H1 (cell line): ENCODE results near the gene LDLRAP1. TPM values are rescaled to one million over a fixed set of nuclear protein-coding genes. Genes with fewer than 3 reads are reported as not detected.

Source experiments
- CTCF ChIA-PET: fragments of 300-600 bp; sonication (Branson Sonifier 250); formaldehyde crosslinking; loops from one replicate; lab custom pipeline; 2021; ENCODE audit not compliant: partially characterized antibody; lab: Charles Lee
- POLR2A ChIA-PET: fragments of 300-600 bp; sonication (Branson Sonifier 250); formaldehyde crosslinking; loops from one replicate; lab custom pipeline; 2021; ENCODE audit warnings: inconsistent platforms; ENCODE audit not compliant: partially characterized antibody; lab: Charles Lee
- DNase-seq, 2 experiments: peaks; one replicate each; pipeline versions ENCODE4 v3.0.0 to v3.0.0-alpha.2; 2010 to 2022; ENCODE audit warnings: low spot score in 2 of 2, low read depth in 1 of 2, mixed read lengths in 1 of 2
- FAIRE-seq: peaks from 2 replicates; lab custom pipeline; 2011; peaks lifted over from hg19 to GRCh38; lab: Jason Lieb, UNC
- H2AFZ ChIP-seq: 2 replicates; pipeline ENCODE4 v1.8.1; 2012; ENCODE audit warnings: low read length, inconsistent platforms
- H2AK5ac ChIP-seq: 2 replicates; pipeline ENCODE4 v1.6.1; 2013; ENCODE audit warnings: low read depth, low read length
- H2BK120ac ChIP-seq: replicated peaks from 2 replicates; pipeline ENCODE3; 2013; ENCODE audit warnings: low read depth, low read length, inconsistent platforms
- H2BK12ac ChIP-seq: 2 replicates; pipeline ENCODE4 v1.6.1; 2013; ENCODE audit warnings: low read depth, low read length
- H2BK15ac ChIP-seq: 2 replicates; pipeline ENCODE4 v1.6.1; 2013; ENCODE audit warnings: low read length
- H2BK20ac ChIP-seq: 2 replicates; pipeline ENCODE4 v1.6.1; 2013; ENCODE audit warnings: low read length
- H2BK5ac ChIP-seq: 2 replicates; pipeline ENCODE4 v1.6.1; 2013; ENCODE audit warnings: low read depth, low read length
- H3K14ac ChIP-seq: 2 replicates; pipeline ENCODE4 v1.6.1; 2013; ENCODE audit warnings: inconsistent platforms; ENCODE audit not compliant: insufficient read length
- H3K18ac ChIP-seq: 2 replicates; pipeline ENCODE4 v1.6.1; 2013; ENCODE audit warnings: low read length; ENCODE audit errors: extremely low read depth
- H3K23ac ChIP-seq: 2 replicates; pipeline ENCODE4 v1.6.1; 2013; ENCODE audit warnings: inconsistent platforms; ENCODE audit not compliant: insufficient read length
- H3K23me2 ChIP-seq: 2 replicates; pipeline ENCODE4 v1.6.1; 2013; ENCODE audit warnings: low read depth, low read length
- H3K27ac ChIP-seq: 2 replicates; pipeline ENCODE4 v1.6.1; 2011; ENCODE audit warnings: low read depth, low read length, inconsistent platforms
- H3K27me3 ChIP-seq, 4 experiments: replicated peaks in 1 of 4; 1 replicate in 1 of 4; 2 replicates in 3 of 4; pipeline versions ENCODE4 v1.6.1 to v1.8.1; 2011 to 2013; ENCODE audit warnings: low read length in 3 of 4, mild to moderate bottlenecking in 3 of 4, inconsistent platforms in 2 of 4, mixed read lengths in 2 of 4, moderate library complexity in 1 of 4; ENCODE audit not compliant: control insufficient read depth in 3 of 4, insufficient read depth in 3 of 4; ENCODE audit errors: extremely low read depth in 1 of 4
- H3K36me3 ChIP-seq, 4 experiments: 2 replicates each; pipeline versions ENCODE4 v1.6.1 to v1.8.1; 2011 to 2013; ENCODE audit warnings: mild to moderate bottlenecking in 4 of 4, low read length in 3 of 4, moderate library complexity in 2 of 4, control low read depth in 1 of 4, inconsistent platforms in 1 of 4; ENCODE audit not compliant: insufficient read depth in 4 of 4, control insufficient read depth in 2 of 4
- H3K4ac ChIP-seq: replicated peaks from 2 replicates; pipeline ENCODE3; 2013; ENCODE audit warnings: low read length, low read depth, mixed read lengths, inconsistent platforms; ENCODE audit not compliant: insufficient read length
- H3K4me1 ChIP-seq, 4 experiments: replicated peaks in 1 of 4; 1 replicate in 1 of 4; 2 replicates in 3 of 4; pipeline versions ENCODE4 v1.6.1 to v1.8.1; 2011 to 2013; ENCODE audit warnings: low read length in 3 of 4, inconsistent platforms in 2 of 4, mixed read lengths in 1 of 4; ENCODE audit not compliant: insufficient read depth in 4 of 4, control insufficient read depth in 3 of 4
- H3K4me2 ChIP-seq, 2 experiments: 2 replicates each; pipeline versions ENCODE4 v1.6.1 to v1.8.1; 2011 to 2013; ENCODE audit warnings: low read depth in 2 of 2, low read length in 2 of 2, control low read depth in 1 of 2, inconsistent platforms in 1 of 2, mild to moderate bottlenecking in 1 of 2; ENCODE audit not compliant: insufficient read depth in 1 of 2
- H3K4me3 ChIP-seq, 4 experiments: fragments of 200-600, 300-600 bp in 1 of 4; sonication (generic), shearing (Covaris generic), sonication (Bioruptor Twin) in 1 of 4; 2 replicates each; pipeline versions ENCODE4 v1.5.1 to v1.8.1; 2011 to 2016; ENCODE audit warnings: low read length in 4 of 4, low read depth in 3 of 4, control low read depth in 2 of 4, inconsistent platforms in 2 of 4, mild to moderate bottlenecking in 2 of 4, mixed read lengths in 1 of 4, moderate library complexity in 1 of 4; ENCODE audit not compliant: insufficient read depth in 2 of 4; ENCODE audit errors: extremely low read depth in 1 of 4
- H3K56ac ChIP-seq: replicated peaks from 2 replicates; pipeline ENCODE3; 2013; ENCODE audit warnings: low read depth, mild to moderate bottlenecking, mixed read lengths, low read length, inconsistent platforms; ENCODE audit not compliant: insufficient read length
- H3K79me1 ChIP-seq: 2 replicates; pipeline ENCODE4 v1.6.1; 2013; ENCODE audit warnings: low read depth, low read length, control low read depth
- H3K79me2 ChIP-seq, 2 experiments: 2 replicates each; pipeline versions ENCODE4 v1.6.1 to v1.8.1; 2012 to 2013; ENCODE audit warnings: low read length in 2 of 2, mild to moderate bottlenecking in 2 of 2, inconsistent platforms in 1 of 2; ENCODE audit not compliant: insufficient read depth in 2 of 2, control insufficient read depth in 1 of 2
- H3K9ac ChIP-seq, 4 experiments: replicated peaks in 1 of 4; 1 replicate in 1 of 4; 2 replicates in 3 of 4; pipeline versions ENCODE4 v1.6.1 to v1.8.1; 2011 to 2013; ENCODE audit warnings: low read depth in 3 of 4, low read length in 3 of 4, control low read depth in 2 of 4, mild to moderate bottlenecking in 2 of 4, moderate library complexity in 2 of 4, inconsistent platforms in 1 of 4; ENCODE audit errors: extremely low read depth in 1 of 4
- H3K9me3 ChIP-seq, 2 experiments: 2 replicates each; pipeline versions ENCODE4 v1.6.1 to v1.8.1; 2012 to 2013; ENCODE audit warnings: mild to moderate bottlenecking in 2 of 2, moderate library complexity in 2 of 2, control low read depth in 1 of 2, inconsistent platforms in 1 of 2, low read depth in 1 of 2, low read length in 1 of 2, mixed read lengths in 1 of 2; ENCODE audit not compliant: insufficient read depth in 2 of 2
- H4K20me1 ChIP-seq, 2 experiments: replicated peaks in 1 of 2; 2 replicates each; pipeline versions ENCODE3 to v1.8.1; 2011 to 2013; ENCODE audit warnings: inconsistent platforms in 2 of 2, low read length in 2 of 2, mild to moderate bottlenecking in 1 of 2; ENCODE audit not compliant: insufficient read depth in 2 of 2, control insufficient read depth in 1 of 2
- H4K5ac ChIP-seq: 2 replicates; pipeline ENCODE4 v1.6.1; 2013; ENCODE audit warnings: low read length, low read depth, mixed read lengths, inconsistent platforms; ENCODE audit not compliant: insufficient read length
- H4K8ac ChIP-seq: 2 replicates; pipeline ENCODE4 v1.8.0; 2013; ENCODE audit warnings: mild to moderate bottlenecking, moderate library complexity, low read length, inconsistent platforms; ENCODE audit not compliant: insufficient read depth; ENCODE audit errors: extremely low read depth
- H4K91ac ChIP-seq: replicated peaks from 2 replicates; pipeline ENCODE3; 2013; ENCODE audit warnings: low read length, mixed read lengths, inconsistent platforms; ENCODE audit not compliant: insufficient read length
- CTBP2 ChIP-seq: IDR thresholded peaks from 2 replicates; pipeline ENCODE4 v1.7.0; 2011; ENCODE audit warnings: borderline replicate concordance, mild to moderate bottlenecking, moderate library complexity, mixed read lengths, low read length; ENCODE audit not compliant: insufficient read depth, insufficient read length
- EGR1 ChIP-seq: IDR thresholded peaks from 2 replicates; pipeline ENCODE4 v1.6.1; 2011; ENCODE audit warnings: low read depth, low read length, borderline replicate concordance
- EP300 ChIP-seq, 2 experiments: IDR thresholded peaks; 1 replicate in 1 of 2; 2 replicates in 1 of 2; pipeline ENCODE4 v1.6.1; 2011 to 2012; ENCODE audit warnings: low read depth in 2 of 2, low read length in 2 of 2, mild to moderate bottlenecking in 2 of 2, borderline replicate concordance in 1 of 2, inconsistent platforms in 1 of 2, moderate library complexity in 1 of 2
- GTF2F1 ChIP-seq: IDR thresholded peaks from 2 replicates; pipeline ENCODE4 v1.6.1; 2012; ENCODE audit warnings: low read depth, low read length, improper control_type of control experiment, borderline replicate concordance
- HDAC6 ChIP-seq: IDR thresholded peaks from one replicate; pipeline ENCODE4 v1.7.1; 2012; ENCODE audit warnings: low read depth, mild to moderate bottlenecking, inconsistent platforms, low read length, moderate library complexity
- JUND ChIP-seq: IDR thresholded peaks from 2 replicates; pipeline ENCODE4 v1.6.1; 2011; ENCODE audit warnings: mild to moderate bottlenecking, improper control_type of control experiment, low read length
- SIN3A ChIP-seq, 2 experiments: IDR thresholded peaks in 1 of 2; conservative IDR thresholded peaks in 1 of 2; 2 replicates each; pipeline ENCODE4 v1.6.1; 2011 to 2012; ENCODE audit warnings: low read length in 2 of 2, improper control_type of control experiment in 1 of 2, low read depth in 1 of 2, mild to moderate bottlenecking in 1 of 2
- TBP ChIP-seq: IDR thresholded peaks from 2 replicates; pipeline ENCODE4 v1.6.1; 2011; ENCODE audit warnings: low read depth, low read length, improper control_type of control experiment
- YY1 ChIP-seq: IDR thresholded peaks from 2 replicates; pipeline ENCODE4 v1.6.1; 2011; ENCODE audit warnings: low read depth, mild to moderate bottlenecking, low read length
- WGBS, 2 experiments: shearing (Covaris generic) in 1 of 2; methylation state at CpG; one replicate each; pipeline versions ENCODE4 v1.1.6 to v1.1.7; 2013 to 2015; ENCODE audit warnings: low lambda C conversion rate in 2 of 2, mixed read lengths in 2 of 2, inconsistent platforms in 1 of 2, low coverage in 1 of 2, missing lambda C conversion rate in 1 of 2; ENCODE audit not compliant: insufficient replicate concordance in 2 of 2, insufficient coverage in 1 of 2, insufficient read length in 1 of 2; ENCODE audit errors: extremely low coverage in 1 of 2, missing lambda C conversion rate in 1 of 2; 5-methylcytosine and 5-hydroxymethylcytosine counted together
- polyA plus RNA-seq, 7 experiments: library from polyadenylated mRNA; depleted of rRNA in 3 of 7; stranded (reverse) in 5 of 7; unstranded in 2 of 7; fragments of >200 nt in 5 of 7; fragments of 200-250 nt in 2 of 7; gene quantifications; 1 replicate in 5 of 7; 2 replicates in 1 of 7; 4 replicates in 1 of 7; pipeline versions ENCODE4 v1.2.1 to v1.2.3, GENCODE V29; 2011 to 2013; ENCODE audit warnings: missing spikeins in 2 of 7, mixed read lengths in 2 of 7
- total RNA-seq: library from RNA; stranded (reverse); fragmentation: NEBNext Ultra II Directional; extraction: Animal tissue kit (Norgen Biotek cat#: 25700); gene quantifications from 2 replicates; pipeline ENCODE4 v1.2.1, GENCODE V29; 2021
- TF ChIP-seq, protein P1 (sequence below): IDR thresholded peaks from 2 replicates; pipeline ENCODE4 v1.6.1; 2011; ENCODE audit warnings: low read depth, mild to moderate bottlenecking, low read length; ENCODE audit not compliant: insufficient read depth

LDLRAP1 gene
- total and polyA plus RNA-seq, 2 of the 8 experiments (the other 6 are each of a cell fraction or from before 2014, with no cell fraction given) = 12.8 to 13.2 TPM

DNA sequence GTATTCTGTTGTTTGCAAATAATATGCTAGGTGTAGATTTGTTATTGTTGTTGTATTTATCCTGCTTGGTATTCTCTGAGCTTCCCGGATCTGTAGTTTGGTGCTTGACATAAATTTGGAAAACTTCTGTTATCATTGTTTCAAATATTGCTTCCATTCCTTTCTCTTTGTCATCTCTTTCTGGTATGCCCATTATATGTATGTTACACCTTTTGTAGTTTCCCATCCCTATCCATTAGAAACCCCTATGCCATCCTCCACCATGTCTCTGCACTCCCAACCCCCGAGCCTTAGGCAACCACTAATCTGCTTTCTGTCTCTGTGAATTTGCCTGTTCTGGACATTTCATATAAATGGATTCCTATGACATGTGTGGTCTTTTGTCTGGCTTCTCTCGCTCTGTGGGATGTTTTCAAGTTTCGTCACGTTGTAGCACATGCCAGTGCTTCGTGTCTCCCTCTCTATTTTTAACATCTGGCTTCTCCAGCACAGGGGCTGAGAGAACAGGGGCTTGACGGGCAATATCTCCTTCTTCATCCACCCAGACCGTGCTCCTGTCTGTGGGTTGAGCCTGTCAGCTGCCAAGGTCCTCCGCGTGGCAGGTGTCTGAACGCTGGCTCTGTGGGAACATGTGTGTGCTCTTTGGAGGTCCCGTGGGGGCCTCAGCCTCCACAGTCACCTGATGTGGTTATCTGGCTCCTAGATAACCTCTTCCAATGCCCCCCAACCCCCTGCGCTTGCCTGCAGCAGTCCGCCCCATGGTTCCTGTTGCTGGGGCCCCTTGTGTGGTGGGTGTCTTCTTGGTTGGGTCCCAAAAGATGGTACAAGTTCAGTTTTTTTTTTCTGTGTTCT, 40.3 kb downstream of the LDLRAP1 start:
- 91% methylated on average over 14 of the region's 14 CpGs; no CpG with 5 or more reads in 1 of the 2 experiments for WGBS, 2 experiments
- FAIRE-seq (no peak), DNase-seq (no peak)
- ChIA-PET POLR2A (no interaction called here), CTCF (interaction anchor here (0.6 to 9.6 kb wide), 5 partner anchors 12 to 226 kb away, joined by 3 to 92 read pairs (median 3); no protein-coding TSS in a partner anchor)
- H2BK120ac ChIP-seq = no peak overlapping the region
- H3K4me2 ChIP-seq = no peak overlapping the region
- H3K14ac ChIP-seq = no peak overlapping the region
- no peak overlapping the region for H3K4me3 ChIP-seq
- no peak overlapping the region for H4K91ac ChIP-seq
- no peak overlapping the region for H2BK20ac ChIP-seq
- H4K20me1 ChIP-seq = peaks cover 0 to 2% of the 10 kb centered on the region in 2 experiments
- H2BK5ac ChIP-seq = no peak overlapping the region
- H4K5ac ChIP-seq = no peak overlapping the region
- peaks cover 0 to 24% (median 14%) of the 10 kb centered on the region in 4 experiments; a peak in 6 of 7 replicates for H3K4me1 ChIP-seq
- 0 out of 2 replicates have a peak overlapping the region, but pooled peaks have one; percentile 27 for H2BK12ac ChIP-seq
- no peak overlapping the region for H3K56ac ChIP-seq
- H3K79me2 ChIP-seq = no peaks in the 10 kb centered on the region
- H3K9me3 ChIP-seq = no peaks in the 10 kb centered on the region
- H2AFZ ChIP-seq = no peak overlapping the region
- H3K27ac ChIP-seq = no peak overlapping the region
- H3K4ac ChIP-seq = no peak overlapping the region
- H3K9ac ChIP-seq = no peak overlapping the region
- no peaks in the 10 kb centered on the region for H3K79me1 ChIP-seq
- no peak overlapping the region for H2BK15ac ChIP-seq
- no peaks in the 10 kb centered on the region for H3K36me3 ChIP-seq
- peaks cover 5% of the 10 kb centered on the region; the same call in 1 of the 2 replicates for H3K23me2 ChIP-seq
- H3K27me3 ChIP-seq = no peaks in the 10 kb centered on the region; a peak in 2 of 7 replicates
- no peak overlapping the region for H3K18ac ChIP-seq
- 0 out of 2 replicates have a peak overlapping the region, but pooled peaks have one; percentile 39 for H2AK5ac ChIP-seq
- H4K8ac ChIP-seq = no peak overlapping the region
- H3K23ac ChIP-seq = no peak overlapping the region
- TF ChIP-seq SIN3A (conservative IDR thresholded peaks at IDR 0.05 in 1 of 2, IDR thresholded peaks at IDR 0.05 in 1 of 2; ENCODE audit: low read depth in 1 of 2, low read length in 2 of 2) (no peak), EGR1 (no peak), HDAC6 (no peak), JUND (no peak), TBP (no peak), GTF2F1 (no peak), EP300 (IDR thresholded peaks at IDR 0.05; ENCODE audit: borderline replicate concordance in 1 of 2, low read depth in 2 of 2, low read length in 2 of 2) (no peak), YY1 (no peak), CTBP2 (no peak)
- TF ChIP-seq, protein P1, sequence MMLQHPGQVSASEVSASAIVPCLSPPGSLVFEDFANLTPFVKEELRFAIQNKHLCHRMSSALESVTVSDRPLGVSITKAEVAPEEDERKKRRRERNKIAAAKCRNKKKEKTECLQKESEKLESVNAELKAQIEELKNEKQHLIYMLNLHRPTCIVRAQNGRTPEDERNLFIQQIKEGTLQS = no peak
